Duodenal mucosa (tissue), 2 donors: ENCODE data around the gene PPP2R3A.

ENCODE experiments used
- H3K27ac ChIP-seq: one replicate; pipeline ENCODE4 v1.7.0; 2013; ENCODE audit warnings: low read depth, low read length
- H3K27me3 ChIP-seq, 2 donors: one replicate each; pipeline ENCODE4 v1.7.0; 2013; ENCODE audit warnings: low read length in 2 of 2, control low read depth in 1 of 2; ENCODE audit not compliant: insufficient read depth in 2 of 2, control insufficient read depth in 1 of 2
- H3K36me3 ChIP-seq, 2 donors: one replicate each; pipeline ENCODE4 v1.7.0; 2013; ENCODE audit warnings: low read length in 2 of 2, control low read depth in 1 of 2; ENCODE audit not compliant: insufficient read depth in 2 of 2, control insufficient read depth in 1 of 2
- H3K4me1 ChIP-seq, 2 donors: one replicate each; pipeline ENCODE4 v1.7.0; 2013; ENCODE audit warnings: low read length in 2 of 2, control low read depth in 1 of 2; ENCODE audit not compliant: insufficient read depth in 2 of 2, control insufficient read depth in 1 of 2
- H3K4me3 ChIP-seq, 2 donors: one replicate each; pipeline ENCODE4 v1.7.0; 2013; ENCODE audit warnings: low read length in 2 of 2, low read depth in 1 of 2
- H3K9ac ChIP-seq, 2 donors: one replicate each; pipeline ENCODE4 v1.7.0; 2013; ENCODE audit warnings: low read length in 2 of 2, low read depth in 1 of 2
- H3K9me3 ChIP-seq, 2 donors: one replicate each; pipeline ENCODE4 v1.7.0; 2013; ENCODE audit warnings: low read length in 2 of 2, control low read depth in 1 of 2; ENCODE audit not compliant: control insufficient read depth in 1 of 2

PPP2R3A gene

GRCh38 chr3:135987661-135988060 lies 22.1 kb downstream of the PPP2R3A start:
- Histone ChIP-seq H3K9ac (no peak overlapping the region), H3K27me3 (no peaks in the 10 kb centered on the region), H3K27ac (no peak overlapping the region), H3K4me3 (no peak overlapping the region), H3K36me3 (no peaks in the 10 kb centered on the region), H3K9me3 (no peaks in the 10 kb centered on the region), H3K4me1 (no peaks in the 10 kb centered on the region)

- Histone ChIP-seq H3K27ac (no peak overlapping the region), H3K27me3 (no peaks in the 10 kb centered on the region), H3K4me1 (no peaks in the 10 kb centered on the region), H3K9me3 (no peaks in the 10 kb centered on the region), H3K9ac (no peak overlapping the region), H3K4me3 (no peak overlapping the region), H3K36me3 (no peaks in the 10 kb centered on the region)
Measured at GRCh38 chr3:135989242-135989641, 23.7 kb downstream of the PPP2R3A start.

- no peaks in the 10 kb centered on the region for H3K9me3 ChIP-seq
- H3K9ac ChIP-seq: no peak overlapping the region
- no peaks in the 10 kb centered on the region for H3K4me1 ChIP-seq
- H3K27ac ChIP-seq: no peak overlapping the region
- H3K36me3 ChIP-seq: no peaks in the 10 kb centered on the region
- no peaks in the 10 kb centered on the region for H3K27me3 ChIP-seq
- H3K4me3 ChIP-seq: no peak overlapping the region
Measured at GRCh38 chr3:135990903-135991302, 25.4 kb downstream of the PPP2R3A start.

GRCh38 chr3:135991621-135992020 lies 26.1 kb downstream of the PPP2R3A start:
- no peaks in the 10 kb centered on the region for H3K4me1 ChIP-seq
- no peak overlapping the region for H3K9ac ChIP-seq
- H3K4me3 ChIP-seq: no peak overlapping the region
- no peaks in the 10 kb centered on the region for H3K36me3 ChIP-seq
- no peaks in the 10 kb centered on the region for H3K27me3 ChIP-seq
- H3K9me3 ChIP-seq: no peaks in the 10 kb centered on the region
- no peak overlapping the region for H3K27ac ChIP-seq

GRCh38 chr3:135992072-135992471 lies 26.5 kb downstream of the PPP2R3A start:
- H3K27ac ChIP-seq: no peak overlapping the region
- no peaks in the 10 kb centered on the region for H3K36me3 ChIP-seq
- H3K4me3 ChIP-seq: no peak overlapping the region
- H3K27me3 ChIP-seq: no peaks in the 10 kb centered on the region
- no peaks in the 10 kb centered on the region for H3K9me3 ChIP-seq
- no peaks in the 10 kb centered on the region for H3K4me1 ChIP-seq
- no peak overlapping the region for H3K9ac ChIP-seq

- H3K4me1 ChIP-seq: no peaks in the 10 kb centered on the region
- H3K27ac ChIP-seq: no peak overlapping the region
- no peaks in the 10 kb centered on the region for H3K27me3 ChIP-seq
- no peak overlapping the region for H3K9ac ChIP-seq
- no peak overlapping the region for H3K4me3 ChIP-seq
- no peaks in the 10 kb centered on the region for H3K36me3 ChIP-seq
- no peaks in the 10 kb centered on the region for H3K9me3 ChIP-seq
Measured at GRCh38 chr3:135994708-135995337, 29.3 kb downstream of the PPP2R3A start.

- Histone ChIP-seq H3K27me3 (no peaks in the 10 kb centered on the region), H3K36me3 (no peaks in the 10 kb centered on the region), H3K4me1 (no peaks in the 10 kb centered on the region), H3K9ac (no peak overlapping the region), H3K9me3 (no peaks in the 10 kb centered on the region), H3K27ac (no peak overlapping the region), H3K4me3 (no peak overlapping the region)
Measured at GRCh38 chr3:135995766-135996165, 30.2 kb downstream of the PPP2R3A start.

- Histone ChIP-seq H3K36me3 (no peaks in the 10 kb centered on the region), H3K4me1 (no peaks in the 10 kb centered on the region), H3K27ac (no peak overlapping the region), H3K9ac (no peak overlapping the region), H3K27me3 (no peaks in the 10 kb centered on the region), H3K9me3 (no peaks in the 10 kb centered on the region), H3K4me3 (no peak overlapping the region)
Measured at GRCh38 chr3:135997554-135998320, 32.2 kb downstream of the PPP2R3A start.

GRCh38 chr3:136008221-136008620 lies 42.7 kb downstream of the PPP2R3A start:
- Histone ChIP-seq H3K36me3 (no peaks in the 10 kb centered on the region), H3K9me3 (no peaks in the 10 kb centered on the region), H3K27ac (no peak overlapping the region), H3K9ac (no peak overlapping the region), H3K27me3 (no peaks in the 10 kb centered on the region), H3K4me3 (no peak overlapping the region), H3K4me1 (no peaks in the 10 kb centered on the region)

GRCh38 chr3:136008732-136009470 lies 43.4 kb downstream of the PPP2R3A start:
- Histone ChIP-seq H3K27me3 (no peaks in the 10 kb centered on the region), H3K9me3 (no peaks in the 10 kb centered on the region), H3K36me3 (no peaks in the 10 kb centered on the region)

More at GRCh38 chr3:136008732-136009470, 43.4 kb downstream of the PPP2R3A start:
- Histone ChIP-seq H3K27ac (no peak overlapping the region), H3K4me1 (no peaks in the 10 kb centered on the region), H3K9ac (no peak overlapping the region), H3K4me3 (no peak overlapping the region)
